WI38 (cell line): ENCODE data around the gene NBEA.

Experiments
- H3K4me3 ChIP-seq: 2 replicates; pipeline ENCODE4 v1.5.1; 2011; ENCODE audit warnings: low read depth, mild to moderate bottlenecking, control low read depth, low read length
- TF ChIP-seq, protein P1 (sequence below): IDR thresholded peaks from 2 replicates; pipeline ENCODE4 v1.5.1; 2012; ENCODE audit warnings: low read depth, mild to moderate bottlenecking, control low read depth, low read length

The NBEA gene

DNA sequence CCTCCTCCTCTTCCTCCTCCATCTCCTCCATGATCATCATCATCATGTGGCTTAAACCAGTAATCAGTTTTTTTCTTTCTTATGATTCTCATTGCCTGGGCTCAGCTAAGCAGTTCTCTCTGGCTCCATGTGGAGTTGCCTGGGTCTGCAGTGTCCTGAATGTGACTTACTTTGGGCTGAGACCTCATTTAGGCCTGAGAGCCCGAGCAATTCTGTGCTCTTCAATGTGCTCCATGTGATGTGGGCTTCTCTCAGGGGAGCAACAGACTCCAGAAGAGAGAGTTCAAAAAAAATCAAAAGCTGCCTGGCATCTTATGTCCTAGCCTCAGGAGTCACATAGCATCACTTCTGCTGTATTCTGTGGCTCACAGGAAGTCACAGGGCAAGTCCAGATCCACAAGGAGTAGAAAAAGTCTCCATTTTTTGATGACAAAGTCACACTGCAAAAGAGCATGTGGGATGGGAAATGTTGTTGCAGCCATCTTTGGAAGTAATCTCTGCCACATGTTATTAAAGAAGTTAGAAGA, 405.7 kb downstream of the NBEA start:
- TF ChIP-seq, protein P1, sequence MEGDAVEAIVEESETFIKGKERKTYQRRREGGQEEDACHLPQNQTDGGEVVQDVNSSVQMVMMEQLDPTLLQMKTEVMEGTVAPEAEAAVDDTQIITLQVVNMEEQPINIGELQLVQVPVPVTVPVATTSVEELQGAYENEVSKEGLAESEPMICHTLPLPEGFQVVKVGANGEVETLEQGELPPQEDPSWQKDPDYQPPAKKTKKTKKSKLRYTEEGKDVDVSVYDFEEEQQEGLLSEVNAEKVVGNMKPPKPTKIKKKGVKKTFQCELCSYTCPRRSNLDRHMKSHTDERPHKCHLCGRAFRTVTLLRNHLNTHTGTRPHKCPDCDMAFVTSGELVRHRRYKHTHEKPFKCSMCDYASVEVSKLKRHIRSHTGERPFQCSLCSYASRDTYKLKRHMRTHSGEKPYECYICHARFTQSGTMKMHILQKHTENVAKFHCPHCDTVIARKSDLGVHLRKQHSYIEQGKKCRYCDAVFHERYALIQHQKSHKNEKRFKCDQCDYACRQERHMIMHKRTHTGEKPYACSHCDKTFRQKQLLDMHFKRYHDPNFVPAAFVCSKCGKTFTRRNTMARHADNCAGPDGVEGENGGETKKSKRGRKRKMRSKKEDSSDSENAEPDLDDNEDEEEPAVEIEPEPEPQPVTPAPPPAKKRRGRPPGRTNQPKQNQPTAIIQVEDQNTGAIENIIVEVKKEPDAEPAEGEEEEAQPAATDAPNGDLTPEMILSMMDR: no peak

DNA sequence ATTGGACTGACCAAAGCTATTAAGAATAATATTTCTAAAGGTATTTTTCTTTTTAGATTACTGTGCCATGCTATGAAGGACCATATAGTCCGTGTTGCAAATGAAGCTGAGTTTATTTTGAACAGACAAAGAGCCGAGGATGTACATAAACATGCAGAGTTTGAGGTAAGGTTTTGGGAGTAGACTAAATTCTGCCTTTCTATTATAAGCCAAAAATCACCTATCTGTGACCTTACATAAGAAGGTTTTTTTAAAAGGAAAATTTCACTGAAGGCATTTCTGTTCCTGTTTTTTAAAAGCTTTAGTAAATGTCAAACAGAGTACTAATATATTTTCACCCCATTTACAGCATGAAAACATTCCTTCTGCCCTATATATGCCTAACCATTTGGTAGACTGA, 407.0 kb downstream of the NBEA start:
- H3K4me3 ChIP-seq: no peak overlapping the region
- TF ChIP-seq, protein P1: no peak

More for the DNA sequence above, 405.7 kb downstream of the NBEA start:
- no peak overlapping the region for H3K4me3 ChIP-seq

DNA sequence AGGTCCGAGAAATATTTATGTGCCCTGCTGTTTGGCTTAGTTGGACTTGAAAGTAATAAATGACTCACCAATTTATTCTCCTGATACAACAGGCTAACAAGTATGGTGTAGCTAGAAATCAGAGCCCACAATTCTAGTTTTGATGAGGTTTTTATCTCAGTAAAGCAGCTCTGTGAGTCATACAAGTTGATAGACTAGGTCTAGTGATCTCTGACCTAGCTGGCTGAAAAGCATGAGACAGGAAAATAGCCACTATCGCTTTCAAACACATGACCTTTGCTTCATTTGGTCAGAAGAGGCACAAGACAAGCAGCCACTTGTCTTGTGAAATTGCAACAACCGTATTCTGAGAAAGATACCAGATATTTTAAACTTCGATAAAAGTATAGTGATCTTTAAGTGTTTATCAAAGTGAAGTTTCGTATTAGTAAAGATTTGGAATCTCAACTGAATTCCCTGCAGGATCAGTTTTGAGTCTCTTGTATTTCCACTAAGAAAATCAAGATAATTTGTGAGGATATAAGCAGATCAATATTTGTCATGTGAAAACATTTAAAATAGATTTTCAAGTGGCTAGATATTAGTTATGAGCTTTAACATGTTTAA, 407.7 kb downstream of the NBEA start:
- TF ChIP-seq, protein P1: no peak
- no peak overlapping the region for H3K4me3 ChIP-seq

DNA sequence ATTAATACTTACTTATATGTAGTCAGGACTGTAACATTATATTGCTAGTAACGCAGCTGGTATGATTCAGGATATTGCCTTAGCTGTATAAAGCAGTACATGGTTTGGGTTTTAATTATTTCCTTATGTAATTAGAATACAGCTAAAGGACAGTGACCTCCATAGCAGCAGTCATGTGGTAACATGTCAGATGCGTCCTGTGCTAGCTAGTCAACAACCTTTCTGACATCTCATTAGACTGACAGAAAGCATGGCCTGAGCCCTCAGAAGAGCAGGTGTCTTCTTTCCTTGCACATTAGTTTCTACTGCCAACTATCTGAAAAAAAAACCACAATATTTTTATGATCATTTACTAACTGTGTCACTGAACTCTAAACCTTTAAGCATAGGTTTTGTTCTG, 412.2 kb downstream of the NBEA start:
- TF ChIP-seq, protein P1: no peak
- H3K4me3 ChIP-seq: no peak overlapping the region

DNA sequence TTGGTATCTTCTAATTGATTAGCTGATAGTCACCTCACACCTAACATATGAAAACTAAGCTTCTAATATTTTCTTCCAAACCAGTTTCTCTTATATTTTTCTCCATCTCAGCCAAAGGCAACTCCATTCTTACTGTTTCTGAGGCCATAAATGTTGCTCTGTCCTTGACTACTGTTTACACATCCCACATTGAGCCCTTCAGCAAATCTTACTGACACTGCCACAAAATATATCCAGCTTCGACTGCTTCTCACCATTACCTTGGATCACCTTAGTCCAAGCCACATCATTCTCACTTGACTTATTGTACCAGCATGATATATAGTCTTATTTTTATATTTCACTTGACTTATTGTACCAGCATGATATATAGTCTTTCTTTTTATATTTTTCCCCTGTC, 412.8 kb downstream of the NBEA start:
- TF ChIP-seq, protein P1: no peak
- H3K4me3 ChIP-seq: no peak overlapping the region

DNA sequence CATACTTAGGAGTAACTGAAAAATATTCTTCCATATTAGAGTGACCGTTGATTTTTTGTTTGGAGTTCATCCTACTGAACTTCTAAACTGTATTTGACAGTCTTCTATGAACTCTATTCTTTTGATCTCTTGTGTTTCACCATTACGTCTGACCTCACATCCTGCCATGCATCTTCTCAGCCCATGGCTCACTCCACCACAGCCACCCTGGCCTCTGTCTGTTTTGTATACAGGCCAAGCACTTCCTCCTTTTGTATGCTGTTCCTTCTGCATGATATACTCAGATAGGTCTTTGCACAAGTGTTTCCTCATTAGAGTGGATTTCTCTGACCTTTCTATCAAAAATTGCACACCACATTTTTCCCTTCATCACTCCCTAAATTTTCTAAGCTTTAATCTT, 414.5 kb downstream of the NBEA start:
- H3K4me3 ChIP-seq: no peak overlapping the region
- TF ChIP-seq, protein P1: no peak

DNA sequence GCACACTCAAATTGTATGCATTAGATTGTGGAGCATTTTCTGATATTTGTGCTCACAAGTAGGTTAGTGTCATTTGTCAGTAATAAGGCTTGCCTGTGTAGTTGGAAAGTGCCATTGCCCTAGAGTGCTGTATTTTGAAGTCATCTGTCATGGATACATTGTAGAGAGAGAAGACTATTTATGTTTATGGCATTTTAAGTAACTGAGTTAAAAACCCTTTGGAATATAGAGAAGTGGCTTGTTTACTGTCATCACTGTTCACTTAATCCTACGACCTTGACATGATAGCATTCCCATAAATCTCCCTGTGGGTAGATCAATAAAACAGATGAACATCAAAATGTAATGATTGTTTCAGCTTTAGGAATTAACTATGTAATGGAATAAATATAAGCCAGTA, 423.8 kb downstream of the NBEA start:
- H3K4me3 ChIP-seq: no peak overlapping the region

More for the DNA sequence above, 423.8 kb downstream of the NBEA start:
- TF ChIP-seq, protein P1: no peak
